HepG2 (cell line): ENCODE data around the gene ZFTA. TPM values are rescaled to one million over a fixed set of nuclear protein-coding genes. Genes with fewer than 3 reads are reported as not detected.
A peak's percentile ranks its signal among the peaks of the same experiment; 100 is the strongest.

Experiments used
- BCL6 ChIP-seq: IDR thresholded peaks from 2 replicates; pipeline ENCODE4 v1.6.1; 2016; ENCODE audit warnings: missing genetic modification reagents, missing compliant biosample characterization
- CEBPG ChIP-seq: IDR thresholded peaks from 2 replicates; pipeline ENCODE4 v1.6.1; 2016
- HNF4A ChIP-seq: sonication (generic); formaldehyde crosslinking; IDR thresholded peaks from 2 replicates; pipeline ENCODE4 v1.4.0; 2020; ENCODE audit warnings: missing genetic modification reagents
- HOXA3 ChIP-seq: sonication (generic); formaldehyde crosslinking; IDR thresholded peaks from 2 replicates; pipeline ENCODE4 v1.5.0; 2020; ENCODE audit warnings: missing genetic modification reagents
- MIER3 ChIP-seq: IDR thresholded peaks from 2 replicates; pipeline ENCODE4 v1.6.1; 2016; ENCODE audit warnings: missing compliant biosample characterization, borderline replicate concordance
- NCOR1 ChIP-seq: fragments of 200-600 bp; sonication (generic); IDR thresholded peaks from 2 replicates; pipeline ENCODE4 v1.7.0; 2017; ENCODE audit warnings: antibody characterized with exemption, low read length, borderline replicate concordance
- NR2C2 ChIP-seq: sonication (generic); formaldehyde crosslinking; IDR thresholded peaks from 2 replicates; pipeline ENCODE4 v1.4.0; 2020; ENCODE audit warnings: missing genetic modification reagents, mild to moderate bottlenecking, moderate library complexity, borderline replicate concordance
- PAXIP1 ChIP-seq: sonication (generic); formaldehyde crosslinking; conservative IDR thresholded peaks from 2 replicates; pipeline ENCODE4 v1.4.0; 2020; ENCODE audit warnings: mild to moderate bottlenecking, missing genetic modification reagents, moderate library complexity
- RARA ChIP-seq: IDR thresholded peaks from 2 replicates; pipeline ENCODE4 v1.6.1; 2016; ENCODE audit warnings: missing genetic modification reagents, missing compliant biosample characterization
- RFX5 ChIP-seq: IDR thresholded peaks from 2 replicates; pipeline ENCODE4 v1.6.1; 2011; ENCODE audit warnings: low read depth, low read length, improper control_type of control experiment
- SP5 ChIP-seq: IDR thresholded peaks from 2 replicates; pipeline ENCODE4 v1.6.1; 2016; ENCODE audit warnings: low read depth, borderline replicate concordance
- ZNF121 ChIP-seq: sonication (generic); formaldehyde crosslinking; IDR thresholded peaks from 2 replicates; pipeline ENCODE4 v1.5.0; 2020; ENCODE audit warnings: mild to moderate bottlenecking, missing genetic modification reagents
- ZNF224 ChIP-seq: sonication (generic); formaldehyde crosslinking; IDR thresholded peaks from 2 replicates; pipeline ENCODE4 v1.5.0; 2020; ENCODE audit warnings: mild to moderate bottlenecking, missing genetic modification reagents
- ZNF362 ChIP-seq: sonication (generic); formaldehyde crosslinking; IDR thresholded peaks from 2 replicates; pipeline ENCODE4 v1.4.0; 2020; ENCODE audit warnings: missing genetic modification reagents, mild to moderate bottlenecking, borderline replicate concordance
- ZNF512B ChIP-seq: sonication (generic); formaldehyde crosslinking; IDR thresholded peaks from 2 replicates; pipeline ENCODE4 v1.5.1; 2020; ENCODE audit warnings: missing genetic modification reagents, mild to moderate bottlenecking, borderline replicate concordance
- ZNF710 ChIP-seq: sonication (generic); formaldehyde crosslinking; IDR thresholded peaks from 2 replicates; pipeline ENCODE4 v1.5.0; 2020; ENCODE audit warnings: mild to moderate bottlenecking, missing genetic modification reagents, borderline replicate concordance
- polyA plus RNA-seq, 8 experiments: library from polyadenylated mRNA; depleted of rRNA in 3 of 8; stranded (reverse) in 7 of 8; unstranded in 1 of 8; fragments of >200 nt; fragmentation: Illumina TruSeq in 4 of 8; extraction: Trizol in 4 of 8; gene quantifications; 2 replicates each; pipeline versions ENCODE4 v1.2.1 to v1.2.3, GENCODE V29; 2011 to 2016; ENCODE audit warnings: low read depth in 4 of 8, missing spikeins in 1 of 8, mixed read lengths in 1 of 8; ENCODE audit not compliant: insufficient read depth in 1 of 8
- total RNA-seq, 5 experiments: library from RNA; depleted of rRNA; stranded (reverse); fragments of >200 nt; fragmentation: Illumina TruSeq; extraction: Trizol; gene quantifications; 2 replicates each; pipeline ENCODE4 v1.2.3, GENCODE V29; 2016; ENCODE audit warnings: low read depth in 1 of 5
- TF ChIP-seq, protein P1 (sequence below): sonication (generic); formaldehyde crosslinking; IDR thresholded peaks from 2 replicates; pipeline ENCODE4 v1.8.0; 2022; ENCODE audit warnings: low read depth, missing genetic modification reagents

The ZFTA gene
- total and polyA plus RNA-seq, 2 of the 13 experiments (the other 11 are each of a cell fraction or from before 2014, with no cell fraction given): 3.9 to 10.4 TPM

DNA sequence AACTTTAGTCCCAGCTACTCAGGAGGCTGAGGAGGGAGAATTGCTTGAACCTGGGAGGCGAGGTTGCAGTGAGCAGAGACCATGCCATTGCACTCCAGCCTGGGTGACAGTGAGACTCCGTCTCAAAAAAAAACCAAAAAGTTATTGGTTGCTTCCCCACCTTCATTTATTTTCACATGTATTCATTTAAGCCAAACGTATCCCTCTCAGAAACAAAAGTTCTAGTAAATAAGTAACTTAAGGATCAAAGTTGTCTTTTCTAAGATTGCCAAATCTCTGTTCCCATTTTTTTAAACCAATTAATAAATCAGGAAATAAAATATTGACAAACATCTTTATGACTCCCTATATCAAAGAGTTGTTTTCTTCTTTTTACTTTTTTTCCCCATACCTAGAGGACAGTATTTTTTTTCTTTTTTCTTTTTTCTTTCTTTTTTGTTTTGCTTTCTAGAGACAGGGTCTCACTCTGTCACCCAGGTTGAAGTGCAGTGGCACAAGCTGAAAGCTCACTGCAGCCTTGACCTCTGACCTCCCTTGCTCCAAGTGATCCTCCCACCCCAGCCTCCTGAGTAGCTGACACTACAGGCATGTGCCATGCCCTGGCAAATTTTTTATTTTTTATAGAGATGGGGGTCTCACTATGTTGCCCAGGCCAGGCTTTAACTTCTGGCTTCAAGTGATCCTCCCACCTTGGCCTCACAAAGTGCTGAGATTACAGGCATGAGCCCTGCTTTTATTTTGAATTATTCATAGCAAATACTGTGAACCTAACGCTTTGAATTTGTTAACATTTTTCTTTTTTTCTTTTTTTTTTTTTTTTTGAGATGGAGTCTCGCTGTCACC, 11.4 kb downstream of the ZFTA start (continued):
- TF ChIP-seq, protein P1, sequence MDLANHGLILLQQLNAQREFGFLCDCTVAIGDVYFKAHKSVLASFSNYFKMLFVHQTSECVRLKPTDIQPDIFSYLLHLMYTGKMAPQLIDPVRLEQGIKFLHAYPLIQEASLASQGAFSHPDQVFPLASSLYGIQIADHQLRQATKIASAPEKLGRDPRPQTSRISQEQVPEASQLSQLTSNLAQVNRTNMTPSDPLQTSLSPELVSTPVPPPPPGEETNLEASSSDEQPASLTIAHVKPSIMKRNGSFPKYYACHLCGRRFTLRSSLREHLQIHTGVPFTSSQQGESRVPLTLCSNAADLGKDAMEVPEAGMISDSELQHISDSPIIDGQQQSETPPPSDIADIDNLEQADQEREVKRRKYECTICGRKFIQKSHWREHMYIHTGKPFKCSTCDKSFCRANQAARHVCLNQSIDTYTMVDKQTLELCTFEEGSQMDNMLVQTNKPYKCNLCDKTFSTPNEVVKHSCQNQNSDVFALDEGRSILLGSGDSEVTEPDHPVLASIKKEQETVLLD (CRISPR knock-in tag): no peak
- TF ChIP-seq ZNF121 (CRISPR knock-in tag): peak; percentile 92
- TF ChIP-seq ZNF512B (CRISPR knock-in tag): no peak
- 0 out of 2 replicates have a peak, but pooled peaks have one; percentile 42 for TF ChIP-seq ZNF362 (CRISPR knock-in tag)
- 0 out of 2 replicates have a peak, but pooled peaks have one; percentile 21 for TF ChIP-seq ZNF710
- peak; percentile 49; the same call in 1 of the 2 replicates for TF ChIP-seq RARA
- TF ChIP-seq NR2C2 (CRISPR knock-in tag): peak; percentile 84
- TF ChIP-seq PAXIP1: peak; percentile 18; the same call in 1 of the 2 replicates
- no peak for TF ChIP-seq ZNF224
- no peak for TF ChIP-seq MIER3 (CRISPR knock-in tag)
- peak; percentile 89 for TF ChIP-seq BCL6 (CRISPR knock-in tag)
- TF ChIP-seq HNF4A (CRISPR knock-in tag): peak; percentile 76
- peak; percentile 66 for TF ChIP-seq NCOR1
- TF ChIP-seq CEBPG (CRISPR knock-in tag): 0 out of 2 replicates have a peak, but pooled peaks have one; percentile 7
- no peak for TF ChIP-seq RFX5
- 0 out of 2 replicates have a peak, but pooled peaks have one; percentile 32 for TF ChIP-seq SP5 (CRISPR knock-in tag)
- TF ChIP-seq HOXA3 (CRISPR knock-in tag): 0 out of 2 replicates have a peak, but pooled peaks have one; percentile 29
